Lower lobe of right lung (tissue), 2 donors: Measurements from ENCODE around the gene COL4A2. TPM values are rescaled to one million over a fixed set of nuclear protein-coding genes. Genes with fewer than 3 reads are reported as not detected.
A peak's percentile ranks its signal among the peaks of the same experiment; 100 is the strongest.

Source experiments
- ATAC-seq, 2 donors: fragments of 200-7000 bp; cut with Tn5 transposase; one replicate each; pipeline ENCODE4 v1.9.1; 2020 to 2022; ENCODE audit warnings: mild to moderate bottlenecking in 2 of 2, moderate library complexity in 2 of 2
- DNase-seq: peaks from one replicate; pipeline ENCODE4 v3.0.0-alpha.2; 2020
- H3K27ac ChIP-seq: fragments of 200-600 bp; one replicate; pipeline ENCODE4 v1.8.0; 2022
- H3K27me3 ChIP-seq: fragments of 200-600 bp; one replicate; pipeline ENCODE4 v1.8.0; 2022; ENCODE audit warnings: low read depth
- H3K36me3 ChIP-seq: fragments of 200-600 bp; one replicate; pipeline ENCODE4 v1.8.0; 2022; ENCODE audit warnings: mild to moderate bottlenecking
- H3K4me1 ChIP-seq: fragments of 200-600 bp; one replicate; pipeline ENCODE4 v1.8.0; 2022
- H3K4me3 ChIP-seq: fragments of 200-600 bp; one replicate; pipeline ENCODE4 v1.8.0; 2022; ENCODE audit warnings: mild to moderate bottlenecking
- H3K9me3 ChIP-seq: fragments of 200-600 bp; one replicate; pipeline ENCODE4 v1.8.0; 2022
- CTCF ChIP-seq: fragments of 200-600 bp; IDR thresholded peaks from one replicate; pipeline ENCODE4 v1.8.0; 2022; ENCODE audit warnings: antibody characterized with exemption, mild to moderate bottlenecking
- intact Hi-C: fragments of 100-400 bp; cut with DNase I; formaldehyde crosslinking; loops from one replicate; pipeline ENCODE4 v1.11.0; 2022
- total RNA-seq: library from RNA; stranded (reverse); fragmentation: NEBNext Ultra II Directional; extraction: Animal tissue kit (Norgen Biotek cat#: 25700); gene quantifications from one replicate; pipeline ENCODE4 v1.2.1, GENCODE V29; 2021
- donor health status: DM: no; HTN: yes; CAD: no; lungs with severe emphysema.

Gene COL4A2
- total RNA-seq, 1 donor from 2014 or later: 185 TPM

GRCh38 chr13:110413676-110414040 lies 106.6 kb downstream of the COL4A2 start:
- H3K4me1 ChIP-seq: peaks cover 53% of the 10 kb centered on the region
- H3K27ac ChIP-seq: no peak overlapping the region
- no peak for DNase-seq
- no peaks in the 10 kb centered on the region for H3K27me3 ChIP-seq
- ATAC-seq: no peak
- intact Hi-C loops: no loop called here
- no peaks in the 10 kb centered on the region for H3K36me3 ChIP-seq
- no peaks in the 10 kb centered on the region for H3K9me3 ChIP-seq
- TF ChIP-seq CTCF: no peak
- no peak overlapping the region for H3K4me3 ChIP-seq

- no peak for TF ChIP-seq CTCF
- Histone ChIP-seq H3K27ac (no peak overlapping the region), H3K4me1 (peaks cover 54% of the 10 kb centered on the region), H3K4me3 (no peak overlapping the region), H3K9me3 (no peaks in the 10 kb centered on the region), H3K27me3 (no peaks in the 10 kb centered on the region), H3K36me3 (no peaks in the 10 kb centered on the region)
- ATAC-seq: no peak
- DNase-seq: no peak
- intact Hi-C loops: no loop called here
Observed at GRCh38 chr13:110414283-110414682, 107.2 kb downstream of the COL4A2 start.

GRCh38 chr13:110414931-110415330 lies 107.8 kb downstream of the COL4A2 start:
- no peak for TF ChIP-seq CTCF
- no peaks in the 10 kb centered on the region for H3K9me3 ChIP-seq
- H3K4me1 ChIP-seq: peaks cover 50% of the 10 kb centered on the region
- H3K4me3 ChIP-seq: no peak overlapping the region
- H3K27ac ChIP-seq: no peak overlapping the region
- H3K27me3 ChIP-seq: no peaks in the 10 kb centered on the region
- H3K36me3 ChIP-seq: no peaks in the 10 kb centered on the region
- DNase-seq: no peak
- intact Hi-C loops: no loop called here
- no peak for ATAC-seq

- DNase-seq (no peak), ATAC-seq (no peak)
- Histone ChIP-seq H3K4me1 (peaks cover 45% of the 10 kb centered on the region), H3K4me3 (no peak overlapping the region), H3K36me3 (no peaks in the 10 kb centered on the region), H3K27me3 (no peaks in the 10 kb centered on the region), H3K27ac (peak overlapping the region; percentile 8), H3K9me3 (no peaks in the 10 kb centered on the region)
- intact Hi-C loops: no loop called here
- TF ChIP-seq CTCF: no peak
Observed at GRCh38 chr13:110415669-110416068, 108.6 kb downstream of the COL4A2 start.

- intact Hi-C loops: no loop called here
- ATAC-seq: no peak
Observed at GRCh38 chr13:110416131-110417025, 109.3 kb downstream of the COL4A2 start.

More at GRCh38 chr13:110416131-110417025, 109.3 kb downstream of the COL4A2 start:
- H3K4me1 ChIP-seq: peaks cover 50% of the 10 kb centered on the region
- H3K36me3 ChIP-seq: no peaks in the 10 kb centered on the region
- no peaks in the 10 kb centered on the region for H3K27me3 ChIP-seq
- no peak for TF ChIP-seq CTCF
- H3K27ac ChIP-seq: peak overlapping the region; percentile 59
- no peak overlapping the region for H3K4me3 ChIP-seq
- no peaks in the 10 kb centered on the region for H3K9me3 ChIP-seq
- no peak for DNase-seq
